Upper lobe of left lung (tissue), 4 donors: ENCODE data around the gene GARS1.

Source experiments
- CTCF ChIP-seq, 6 experiments: fragments of 450-650 bp in 4 of 6; fragments of 200-600 bp in 2 of 6; sonication (generic) in 2 of 6; IDR thresholded peaks; one replicate each; pipeline ENCODE4 v1.5.1; 2016 to 2019; ENCODE audit warnings: antibody characterized with exemption in 6 of 6
- EP300 ChIP-seq, 4 donors: sonication (generic); formaldehyde crosslinking; IDR thresholded peaks; one replicate each; pipeline ENCODE4 v1.5.1; 2017; ENCODE audit warnings: antibody characterized with exemption in 4 of 4, control low read depth in 2 of 4
- POLR2A ChIP-seq, 4 donors: fragments of 450-650 bp; IDR thresholded peaks; one replicate each; pipeline ENCODE4 v1.5.1; 2016 to 2017; ENCODE audit warnings: antibody characterized with exemption in 4 of 4, mild to moderate bottlenecking in 2 of 4
- POLR2AphosphoS5 ChIP-seq, 2 donors: sonication (generic); formaldehyde crosslinking; IDR thresholded peaks; one replicate each; pipeline ENCODE4 v1.5.1; 2017; ENCODE audit warnings: antibody characterized with exemption in 2 of 2

- no peak for TF ChIP-seq CTCF (IDR thresholded peaks at IDR 0.05)
- TF ChIP-seq POLR2A (IDR thresholded peaks at IDR 0.05) = no peak
- TF ChIP-seq EP300 (IDR thresholded peaks at IDR 0.05) = no peak
- TF ChIP-seq POLR2AphosphoS5 (IDR thresholded peaks at IDR 0.05) = no peak
Observed at GRCh38 chr7:30660331-30661255, 65.9 kb downstream of the GARS1 start.
